AG09319 (cell line): Measurements from ENCODE around the gene IQCE.

Experiments used
- DNase-seq: peaks from one replicate; pipeline ENCODE4 v3.0.0-alpha.2; 2010; ENCODE audit warnings: low read depth; ENCODE audit errors: extremely low read depth
- TF ChIP-seq, protein P1 (sequence below): IDR thresholded peaks from 2 replicates; pipeline ENCODE4 v1.5.1; 2011; ENCODE audit warnings: low read depth, mild to moderate bottlenecking, inconsistent platforms, low read length, moderate library complexity

The IQCE gene

GRCh38 chr7:2580636-2581035 is 21.9 kb downstream of the IQCE start:
- TF ChIP-seq, protein P1, sequence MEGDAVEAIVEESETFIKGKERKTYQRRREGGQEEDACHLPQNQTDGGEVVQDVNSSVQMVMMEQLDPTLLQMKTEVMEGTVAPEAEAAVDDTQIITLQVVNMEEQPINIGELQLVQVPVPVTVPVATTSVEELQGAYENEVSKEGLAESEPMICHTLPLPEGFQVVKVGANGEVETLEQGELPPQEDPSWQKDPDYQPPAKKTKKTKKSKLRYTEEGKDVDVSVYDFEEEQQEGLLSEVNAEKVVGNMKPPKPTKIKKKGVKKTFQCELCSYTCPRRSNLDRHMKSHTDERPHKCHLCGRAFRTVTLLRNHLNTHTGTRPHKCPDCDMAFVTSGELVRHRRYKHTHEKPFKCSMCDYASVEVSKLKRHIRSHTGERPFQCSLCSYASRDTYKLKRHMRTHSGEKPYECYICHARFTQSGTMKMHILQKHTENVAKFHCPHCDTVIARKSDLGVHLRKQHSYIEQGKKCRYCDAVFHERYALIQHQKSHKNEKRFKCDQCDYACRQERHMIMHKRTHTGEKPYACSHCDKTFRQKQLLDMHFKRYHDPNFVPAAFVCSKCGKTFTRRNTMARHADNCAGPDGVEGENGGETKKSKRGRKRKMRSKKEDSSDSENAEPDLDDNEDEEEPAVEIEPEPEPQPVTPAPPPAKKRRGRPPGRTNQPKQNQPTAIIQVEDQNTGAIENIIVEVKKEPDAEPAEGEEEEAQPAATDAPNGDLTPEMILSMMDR, result no peak
- DNase-seq, result no peak

DNA sequence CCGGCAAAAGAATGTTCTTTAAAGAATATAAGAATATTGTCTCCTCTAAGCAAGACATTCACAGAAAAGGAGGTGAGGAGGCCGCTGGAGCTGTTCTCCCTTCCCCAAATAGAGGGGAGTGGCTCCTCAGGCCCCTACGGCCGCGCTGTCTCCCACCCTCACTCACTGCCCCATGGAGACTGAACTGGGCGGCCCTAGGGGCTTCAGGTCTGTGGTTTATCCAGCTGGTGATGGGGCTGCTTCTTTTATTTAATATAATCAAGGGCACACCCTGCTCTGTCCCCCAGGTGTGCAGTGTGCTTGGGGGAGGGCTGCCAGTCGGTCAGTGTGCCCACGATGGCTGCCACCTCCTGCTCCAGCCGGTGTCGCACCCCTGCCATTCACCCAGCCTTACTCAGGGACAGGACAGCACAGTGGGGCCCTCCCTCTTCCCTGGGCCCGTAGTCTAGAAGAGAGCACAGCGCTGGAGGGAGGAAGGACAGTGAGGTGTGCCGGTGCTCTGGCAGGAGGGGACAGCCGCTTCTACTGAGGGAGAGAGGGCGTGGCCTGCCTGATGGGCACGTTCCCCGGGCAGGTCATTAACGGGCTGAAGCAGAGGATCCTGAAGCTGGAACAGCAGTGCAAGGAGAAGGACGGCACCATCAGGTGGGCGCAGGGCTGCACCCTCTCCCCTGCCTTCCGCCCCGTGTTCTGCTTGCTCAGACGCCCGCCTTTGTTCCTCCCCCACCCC is 23.4 kb downstream of the IQCE start:
- DNase-seq, result no peak
- TF ChIP-seq, protein P1, result no peak

DNA sequence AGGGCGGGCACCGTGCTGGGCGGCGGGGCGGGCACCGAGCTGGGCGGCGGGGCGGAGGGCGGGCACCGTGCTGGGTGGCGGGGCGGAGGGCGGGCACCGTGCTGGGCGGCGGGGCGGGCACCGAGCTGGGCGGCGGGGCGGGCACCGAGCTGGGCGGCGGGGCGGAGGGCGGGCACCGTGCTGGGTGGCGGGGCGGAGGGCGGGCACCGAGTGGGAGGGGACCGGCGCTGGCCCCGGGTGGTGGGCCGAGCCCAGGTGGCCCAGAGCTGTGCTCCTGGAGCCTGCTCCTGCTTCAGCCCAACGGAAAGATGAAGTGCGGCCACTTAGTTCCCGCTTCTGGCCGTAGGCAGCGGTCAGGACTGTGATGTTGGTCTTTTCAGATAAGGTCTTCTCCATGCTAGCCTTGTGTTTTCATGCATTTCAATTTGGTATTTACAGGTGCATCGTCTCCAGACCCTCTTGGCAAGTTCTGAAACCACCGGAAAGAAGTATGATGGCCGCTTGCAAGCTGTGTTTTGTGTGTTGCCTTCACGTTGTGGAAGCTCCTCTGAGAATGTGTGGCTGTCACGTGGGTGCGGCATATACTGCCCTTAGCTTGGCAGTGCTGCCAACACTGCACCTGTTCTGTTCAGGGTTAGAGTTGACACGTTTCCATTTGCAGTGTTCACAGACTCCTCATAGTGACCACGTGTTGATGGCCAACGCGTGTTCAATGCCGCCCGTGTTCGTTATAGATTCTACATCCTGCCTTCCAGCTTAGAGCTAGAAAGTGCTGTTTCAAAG is 25.2 kb downstream of the IQCE start:
- TF ChIP-seq, protein P1, result no peak
- no peak for DNase-seq

DNA sequence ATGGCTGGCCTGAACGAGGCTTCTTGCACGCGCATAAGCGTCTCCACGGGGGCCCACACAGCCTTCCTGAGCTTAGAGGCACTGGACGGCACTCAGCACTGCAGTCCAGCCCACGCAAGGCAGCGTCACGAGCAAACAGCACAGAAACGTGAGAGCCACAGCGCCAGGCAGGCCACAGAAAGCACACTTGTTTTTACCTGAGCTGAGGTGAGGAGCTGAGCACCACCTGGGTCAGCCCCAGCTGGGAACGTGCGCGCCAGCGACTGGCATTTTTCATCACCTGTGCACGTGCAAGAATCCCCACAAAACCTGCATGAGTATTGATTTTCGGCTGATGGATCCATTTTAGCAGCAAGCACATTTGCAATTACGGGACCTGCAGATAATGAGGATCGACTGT is 26.7 kb downstream of the IQCE start:
- DNase-seq, result no peak
- TF ChIP-seq, protein P1, result no peak

DNA sequence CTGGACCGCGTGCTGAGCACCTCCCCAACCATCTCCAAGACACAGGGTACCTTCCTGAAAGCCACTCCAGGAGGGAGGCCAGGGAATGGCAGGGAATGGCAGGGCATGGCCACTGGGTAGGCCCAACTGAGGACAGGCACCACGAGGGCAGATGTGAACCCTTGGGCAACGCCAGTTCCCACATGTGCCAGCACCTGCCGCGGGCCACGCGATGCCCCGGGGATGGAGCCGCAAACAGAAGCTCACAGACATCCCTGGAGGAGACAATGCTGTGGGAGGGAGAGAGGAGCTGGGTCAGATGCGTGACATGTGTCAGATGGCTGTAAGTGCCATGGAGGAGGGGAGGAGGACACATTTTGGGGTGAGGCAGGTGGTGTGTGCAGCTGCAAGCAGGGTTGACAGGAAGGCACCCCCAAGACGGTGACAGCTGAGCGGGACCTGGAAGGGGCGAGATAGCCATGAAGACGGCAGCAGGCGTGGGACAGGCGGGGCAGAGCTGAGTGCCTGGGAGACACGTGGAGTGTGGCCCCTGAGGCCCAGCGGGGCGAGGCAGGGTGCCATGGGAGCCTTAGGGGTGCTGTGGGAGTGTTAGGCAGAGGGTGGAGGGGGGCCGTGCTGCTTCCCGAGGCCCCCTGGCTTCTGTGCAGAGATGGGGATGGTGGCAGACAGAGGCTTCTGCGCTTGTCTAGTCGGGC is 27.7 kb downstream of the IQCE start:
- TF ChIP-seq, protein P1, result no peak
- no peak for DNase-seq

GRCh38 chr7:2587134-2587533 is 28.4 kb downstream of the IQCE start:
- TF ChIP-seq, protein P1, result no peak

DNA sequence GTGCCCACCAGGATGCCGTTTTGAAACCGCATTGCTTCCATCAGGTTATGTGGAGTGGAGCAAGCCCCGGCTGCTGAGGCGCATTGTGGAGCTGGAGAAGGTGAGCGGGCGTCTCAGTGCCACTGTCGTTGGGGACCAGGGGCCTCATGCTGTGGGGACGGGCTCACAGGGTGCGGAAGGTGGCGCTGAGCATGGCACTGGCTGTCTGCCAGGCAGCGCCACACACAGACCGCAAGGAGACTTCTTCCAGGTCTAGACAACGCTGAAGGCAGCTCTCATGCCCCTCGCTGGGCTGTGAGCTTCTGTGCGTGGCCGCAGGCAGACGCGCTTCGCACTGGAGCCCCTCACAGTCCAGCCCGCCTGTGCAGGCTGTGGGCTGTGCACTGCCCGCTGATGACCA is 29.0 kb downstream of the IQCE start:
- TF ChIP-seq, protein P1, result no peak
- no peak for DNase-seq

More at GRCh38 chr7:2587134-2587533, 28.4 kb downstream of the IQCE start:
- no peak for DNase-seq
